NCI-H69 (cell line): ENCODE measurements around the gene NXT2.
"Not testable (repeated sequence)": the region's sequence is repeated elsewhere in the genome, so short reads cannot be mapped to it uniquely, and the experiment has no call there.

ENCODE experiments used
- DNase-seq: peaks from one replicate; lab custom pipeline; 2025; lab: John Stamatoyannopoulos, UW

Gene NXT2

GRCh38 chrX:109536439-109537323, at the start of gene NXT2:
NXT2 (plus strand) TSS chrX:109536844; CDS start chrX:109537007, 163 bp downstream.
- peak; percentile 90 for DNase-seq

- DNase-seq: peak; percentile 9
These were observed 49.0 kb upstream of the NXT2 start for GRCh38 chrX:109487640-109488039.

- DNase-seq: no peak
These were observed 47.5 kb upstream of the NXT2 start for GRCh38 chrX:109489174-109489573.

- no peak for DNase-seq
These were observed 38.2 kb upstream of the NXT2 start for GRCh38 chrX:109498434-109498833.

- no peak for DNase-seq
These were observed 35.5 kb upstream of the NXT2 start for GRCh38 chrX:109501176-109501575.

GRCh38 chrX:109508915-109509314, 27.7 kb upstream of the NXT2 start:
- no peak for DNase-seq

GRCh38 chrX:109511113-109511512, 25.5 kb upstream of the NXT2 start:
- no peak for DNase-seq

- DNase-seq: no peak
These were observed 17.6 kb upstream of the NXT2 start for GRCh38 chrX:109519001-109519400.

GRCh38 chrX:109533005-109533404, 3.6 kb upstream of the NXT2 start:
- no peak for DNase-seq

- DNase-seq: no peak
These were observed 3.0 kb upstream of the NXT2 start for GRCh38 chrX:109533631-109534030.

GRCh38 chrX:109534933-109535332, 1.7 kb upstream of the NXT2 start:
- no peak for DNase-seq

GRCh38 chrX:109535578-109535977, 1.1 kb upstream of the NXT2 start:
- DNase-seq: no peak

- peak; percentile 36 for DNase-seq
These were observed 651 bp downstream of the NXT2 start for GRCh38 chrX:109537324-109537665.

- not testable (repeated sequence) for DNase-seq
These were observed 2.4 kb downstream of the NXT2 start for GRCh38 chrX:109539007-109539406.

- DNase-seq: no peak
These were observed 17.2 kb downstream of the NXT2 start for GRCh38 chrX:109553862-109554261.

- DNase-seq: not testable (repeated sequence)
These were observed 39.4 kb downstream of the NXT2 start for GRCh38 chrX:109576083-109576482.

GRCh38 chrX:109577055-109577454, 40.4 kb downstream of the NXT2 start:
- no peak for DNase-seq

- DNase-seq: no peak
These were observed 42.3 kb downstream of the NXT2 start for GRCh38 chrX:109578916-109579315.

- DNase-seq: no peak
These were observed 48.8 kb downstream of the NXT2 start for GRCh38 chrX:109585488-109585887.

- DNase-seq: no peak
These were observed 53.5 kb downstream of the NXT2 start for GRCh38 chrX:109590176-109590575.
